ENCODE data around the gene VIPR2.

DNA sequence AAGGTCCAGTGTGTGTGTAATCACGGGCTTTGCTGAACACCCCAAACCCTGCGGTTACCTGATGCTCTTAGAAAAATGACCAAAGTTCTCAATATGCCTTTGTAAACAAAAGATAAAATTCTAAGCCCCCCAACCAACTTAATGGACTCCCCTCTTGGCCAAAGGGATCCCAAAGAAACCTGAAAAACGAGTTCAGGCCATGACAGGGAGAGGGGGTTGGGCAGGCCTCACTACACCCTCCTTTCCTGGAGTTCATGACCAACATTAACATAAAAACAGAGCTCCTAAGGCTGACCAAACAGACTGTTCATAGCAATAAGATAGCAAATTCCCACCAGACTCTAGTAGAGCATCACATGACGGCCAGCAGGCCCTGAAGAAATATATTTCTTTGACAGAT is 3.0 kb upstream of the VIPR2 start:
- TF ChIP-seq, protein P1, sequence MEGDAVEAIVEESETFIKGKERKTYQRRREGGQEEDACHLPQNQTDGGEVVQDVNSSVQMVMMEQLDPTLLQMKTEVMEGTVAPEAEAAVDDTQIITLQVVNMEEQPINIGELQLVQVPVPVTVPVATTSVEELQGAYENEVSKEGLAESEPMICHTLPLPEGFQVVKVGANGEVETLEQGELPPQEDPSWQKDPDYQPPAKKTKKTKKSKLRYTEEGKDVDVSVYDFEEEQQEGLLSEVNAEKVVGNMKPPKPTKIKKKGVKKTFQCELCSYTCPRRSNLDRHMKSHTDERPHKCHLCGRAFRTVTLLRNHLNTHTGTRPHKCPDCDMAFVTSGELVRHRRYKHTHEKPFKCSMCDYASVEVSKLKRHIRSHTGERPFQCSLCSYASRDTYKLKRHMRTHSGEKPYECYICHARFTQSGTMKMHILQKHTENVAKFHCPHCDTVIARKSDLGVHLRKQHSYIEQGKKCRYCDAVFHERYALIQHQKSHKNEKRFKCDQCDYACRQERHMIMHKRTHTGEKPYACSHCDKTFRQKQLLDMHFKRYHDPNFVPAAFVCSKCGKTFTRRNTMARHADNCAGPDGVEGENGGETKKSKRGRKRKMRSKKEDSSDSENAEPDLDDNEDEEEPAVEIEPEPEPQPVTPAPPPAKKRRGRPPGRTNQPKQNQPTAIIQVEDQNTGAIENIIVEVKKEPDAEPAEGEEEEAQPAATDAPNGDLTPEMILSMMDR (IDR thresholded peaks at IDR 0.05), result no peak
- TF ChIP-seq POLR2A (IDR thresholded peaks at IDR 0.05), result no peak
